Psoas muscle (tissue), 8 donors: Measurements from ENCODE around the gene SPRY2. TPM values are rescaled to one million over a fixed set of nuclear protein-coding genes. Genes with fewer than 3 reads are reported as not detected.
A peak's percentile ranks its signal among the peaks of the same experiment; 100 is the strongest.

Experiments used
- ATAC-seq, 4 donors: fragments of 200-7000 bp; cut with Tn5 transposase; one replicate each; pipeline ENCODE4 v1.9.1; 2020; ENCODE audit warnings: moderate library complexity in 3 of 4, mild to moderate bottlenecking in 2 of 4
- DNase-seq, 2 donors: peaks; one replicate each; pipeline ENCODE4 v3.0.0-alpha.2; 2020
- H3K27ac ChIP-seq: fragments of 200-600 bp; one replicate; pipeline ENCODE4 v1.8.0; 2022
- H3K27me3 ChIP-seq, 3 donors: fragments of 200-600 bp in 1 of 3; one replicate each; pipeline versions ENCODE4 v1.6.1 to v1.8.0; 2013 to 2022; ENCODE audit warnings: low read length in 2 of 3, mild to moderate bottlenecking in 2 of 3, moderate library complexity in 1 of 3; ENCODE audit not compliant: insufficient read depth in 3 of 3
- H3K36me3 ChIP-seq, 2 donors: fragments of 200-600 bp in 1 of 2; one replicate each; pipeline versions ENCODE4 v1.6.1 to v1.8.0; 2013 to 2022; ENCODE audit warnings: low read depth in 1 of 2, mild to moderate bottlenecking in 1 of 2, moderate library complexity in 1 of 2; ENCODE audit not compliant: insufficient read depth in 1 of 2
- H3K4me1 ChIP-seq: fragments of 200-600 bp; one replicate; pipeline ENCODE4 v1.8.0; 2022
- H3K4me3 ChIP-seq: fragments of 200-600 bp; one replicate; pipeline ENCODE4 v1.8.0; 2022; ENCODE audit warnings: mild to moderate bottlenecking
- H3K9me3 ChIP-seq: fragments of 200-600 bp; one replicate; pipeline ENCODE4 v1.8.0; 2022
- WGBS, 3 donors: extraction: QIAGEN DNeasy Blood & Tissue Kit; methylation state at CpG; one replicate each; pipeline versions ENCODE4 v1.1.6 to v1.1.7; 2013; 5-methylcytosine and 5-hydroxymethylcytosine counted together
- intact Hi-C, 2 donors: fragments of 100-400 bp; cut with DNase I; formaldehyde crosslinking; loops; one replicate each; pipeline versions ENCODE4 v1.11.0 to v1.14.2; 2022
- polyA plus RNA-seq, 3 donors: library from polyadenylated mRNA; stranded (reverse); fragments of 200-250 nt; gene quantifications; one replicate each; pipeline ENCODE4 v1.2.3, GENCODE V29; 2013
- total RNA-seq, 4 donors: library from RNA; stranded (reverse); fragmentation: NEBNext Ultra II Directional in 2 of 4; extraction: Animal tissue kit (Norgen Biotek cat#: 25700) in 2 of 4; gene quantifications; one replicate each; pipeline versions ENCODE4 v1.2.1 to v1.2.4, GENCODE V29; 2021 to 2023
- TF ChIP-seq, protein P1 (sequence below): fragments of 200-600 bp; IDR thresholded peaks from one replicate; pipeline ENCODE4 v1.8.0; 2022; ENCODE audit warnings: antibody characterized with exemption
- donor health status: healthy with polysubstance abuse.
- donor health status: DM: no; HTN: no; CAD: no; lungs with moderate emphysema.
- donor health status: Bipolar disorder and iron deficiency.
- donor health status: healthy.
- donor health status: DM: yes; HTN: yes; CAD: no.
- donor health status: DM: no; HTN: no; CAD: no.
- donor health status: DM: no; HTN: no; CAD: no.
- donor health status: DM: yes; HTN: yes; CAD: no.

Gene SPRY2
- total and polyA plus RNA-seq, 7 donors: 15.2 to 171 (median 26.5) TPM

DNA sequence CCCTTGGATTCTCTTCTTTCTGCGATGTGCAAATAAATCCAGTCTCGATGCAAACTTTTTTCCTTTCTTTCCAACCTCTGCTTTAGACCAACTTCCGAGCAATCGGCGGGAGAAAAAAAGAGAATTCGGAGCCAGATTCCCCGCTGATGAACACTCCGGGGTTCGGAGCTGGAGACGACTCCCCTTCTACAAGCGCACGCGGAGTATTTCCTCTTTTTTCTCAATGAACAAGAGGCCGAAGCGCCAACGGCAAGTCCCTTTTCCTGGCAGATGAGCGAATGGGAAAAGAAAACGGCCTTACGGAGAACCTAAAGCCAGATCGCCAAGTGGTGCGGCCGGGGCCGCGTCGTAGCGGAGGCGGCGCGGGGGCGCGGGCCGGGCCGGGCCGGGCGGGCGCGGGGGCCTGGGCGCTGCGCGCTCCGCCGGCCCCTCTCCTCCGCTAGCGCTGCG lies 250 bp downstream of the SPRY2 start:
- 0 to 1% (median 0%) methylated on average over 42 to 45 of the region's 45 CpGs for WGBS, 3 donors
- Histone ChIP-seq H3K27ac (peak overlapping the region; percentile 99), H3K4me1 (peaks cover 32% of the 10 kb centered on the region), H3K27me3 (no peaks in the 10 kb centered on the region), H3K36me3 (peaks cover 4 to 21% of the 10 kb centered on the region in 2 donors), H3K4me3 (peak overlapping the region; percentile 98), H3K9me3 (no peaks in the 10 kb centered on the region)
- DNase-seq: no peak
- peak in 1 of 4 donors; percentile 43 for ATAC-seq
- intact Hi-C loops: loop anchor here in 1 of 2 donors (5.0 kb wide), 4 partner anchors 563 to 678 kb away; no protein-coding TSS in a partner anchor
- TF ChIP-seq, protein P1, sequence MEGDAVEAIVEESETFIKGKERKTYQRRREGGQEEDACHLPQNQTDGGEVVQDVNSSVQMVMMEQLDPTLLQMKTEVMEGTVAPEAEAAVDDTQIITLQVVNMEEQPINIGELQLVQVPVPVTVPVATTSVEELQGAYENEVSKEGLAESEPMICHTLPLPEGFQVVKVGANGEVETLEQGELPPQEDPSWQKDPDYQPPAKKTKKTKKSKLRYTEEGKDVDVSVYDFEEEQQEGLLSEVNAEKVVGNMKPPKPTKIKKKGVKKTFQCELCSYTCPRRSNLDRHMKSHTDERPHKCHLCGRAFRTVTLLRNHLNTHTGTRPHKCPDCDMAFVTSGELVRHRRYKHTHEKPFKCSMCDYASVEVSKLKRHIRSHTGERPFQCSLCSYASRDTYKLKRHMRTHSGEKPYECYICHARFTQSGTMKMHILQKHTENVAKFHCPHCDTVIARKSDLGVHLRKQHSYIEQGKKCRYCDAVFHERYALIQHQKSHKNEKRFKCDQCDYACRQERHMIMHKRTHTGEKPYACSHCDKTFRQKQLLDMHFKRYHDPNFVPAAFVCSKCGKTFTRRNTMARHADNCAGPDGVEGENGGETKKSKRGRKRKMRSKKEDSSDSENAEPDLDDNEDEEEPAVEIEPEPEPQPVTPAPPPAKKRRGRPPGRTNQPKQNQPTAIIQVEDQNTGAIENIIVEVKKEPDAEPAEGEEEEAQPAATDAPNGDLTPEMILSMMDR: no peak

DNA sequence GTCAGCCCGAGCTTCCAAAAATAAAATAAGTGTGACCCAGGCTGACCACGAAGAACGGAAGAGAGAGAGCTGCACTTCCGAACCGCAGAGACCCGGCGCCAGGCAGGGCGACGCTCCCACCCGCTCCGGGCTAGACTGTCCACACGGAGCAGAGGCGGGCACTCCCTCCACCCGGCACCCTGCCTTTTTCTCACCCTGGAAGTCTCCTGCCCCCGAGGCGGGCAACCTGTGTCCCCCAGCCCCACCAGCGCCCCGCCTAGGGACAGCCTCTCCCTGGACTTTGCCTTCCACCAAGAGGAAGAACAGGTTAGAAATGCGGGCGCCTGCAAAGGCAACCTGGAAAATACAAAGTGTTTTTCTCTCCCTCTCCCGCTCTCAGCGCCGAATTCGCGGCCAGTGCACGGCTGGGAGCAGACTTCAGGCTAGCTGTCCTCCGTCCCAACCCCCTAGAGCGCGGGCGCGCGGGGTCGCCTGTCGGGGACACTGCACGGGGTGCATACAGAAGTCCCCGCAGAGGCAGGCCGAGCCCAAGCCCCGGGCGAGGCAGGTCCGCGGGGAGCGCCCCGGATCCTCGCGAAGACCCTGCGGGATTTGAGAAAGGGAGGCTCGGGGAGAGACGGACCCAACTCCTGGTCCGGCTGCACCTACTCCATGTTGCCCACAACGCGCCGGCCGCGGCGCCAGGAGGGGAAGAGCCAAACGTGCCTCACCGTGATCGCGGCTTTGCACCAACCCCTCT lies 845 bp downstream of the SPRY2 start:
- ATAC-seq (peak; percentile 33 to 53 (median 38)), DNase-seq (peak; percentile 55 to 74)
- Histone ChIP-seq H3K36me3 (peaks cover 4 to 27% of the 10 kb centered on the region in 2 donors), H3K9me3 (no peaks in the 10 kb centered on the region), H3K4me3 (peak overlapping the region; percentile 98), H3K4me1 (peaks cover 38% of the 10 kb centered on the region), H3K27me3 (no peaks in the 10 kb centered on the region), H3K27ac (peak overlapping the region; percentile 99)
- 0 to 1% (median 1%) methylated on average over 57 to 59 of the region's 59 CpGs for WGBS, 3 donors
- intact Hi-C loops: loop anchor here (2.0 to 5.0 kb wide), 7 partner anchors 208 to 933 kb away; partner anchors contain the start of gene RBM26 (in 1 of the 2)
- TF ChIP-seq, protein P1: no peak

DNA sequence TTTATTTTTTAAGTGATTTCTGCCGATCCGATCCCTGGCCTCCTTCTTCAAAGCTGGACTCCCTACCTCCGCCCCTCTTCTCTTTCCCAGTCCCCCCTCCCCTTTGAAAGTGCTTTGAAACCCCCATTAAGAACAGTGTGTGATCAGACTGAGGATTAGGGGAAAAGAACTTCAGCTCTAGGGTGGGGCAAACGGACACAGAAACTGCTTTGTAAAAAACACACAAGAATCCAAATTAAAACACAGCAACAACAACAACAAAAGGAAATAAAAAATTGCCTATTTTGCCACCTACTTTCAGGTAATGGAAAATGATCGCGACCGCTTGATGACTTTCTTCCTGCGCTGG lies 1.4 kb downstream of the SPRY2 start:
- H3K36me3 ChIP-seq: peaks cover 4 to 33% of the 10 kb centered on the region in 2 donors
- H3K9me3 ChIP-seq: no peaks in the 10 kb centered on the region
- DNase-seq (no peak), ATAC-seq (no peak)
- peaks cover 43% of the 10 kb centered on the region for H3K4me1 ChIP-seq
- peak overlapping the region; percentile 99 for H3K27ac ChIP-seq
- no peaks in the 10 kb centered on the region for H3K27me3 ChIP-seq
- 0 to 1% (median 0%) methylated on average over 8 of the region's 8 CpGs for WGBS, 3 donors
- intact Hi-C loops: loop anchor here (2.0 to 5.0 kb wide), 3 partner anchors 207 to 932 kb away; partner anchors contain the start of gene RBM26 (in 1 of the 2)
- TF ChIP-seq, protein P1: no peak
- H3K4me3 ChIP-seq: peak overlapping the region; percentile 98

DNA sequence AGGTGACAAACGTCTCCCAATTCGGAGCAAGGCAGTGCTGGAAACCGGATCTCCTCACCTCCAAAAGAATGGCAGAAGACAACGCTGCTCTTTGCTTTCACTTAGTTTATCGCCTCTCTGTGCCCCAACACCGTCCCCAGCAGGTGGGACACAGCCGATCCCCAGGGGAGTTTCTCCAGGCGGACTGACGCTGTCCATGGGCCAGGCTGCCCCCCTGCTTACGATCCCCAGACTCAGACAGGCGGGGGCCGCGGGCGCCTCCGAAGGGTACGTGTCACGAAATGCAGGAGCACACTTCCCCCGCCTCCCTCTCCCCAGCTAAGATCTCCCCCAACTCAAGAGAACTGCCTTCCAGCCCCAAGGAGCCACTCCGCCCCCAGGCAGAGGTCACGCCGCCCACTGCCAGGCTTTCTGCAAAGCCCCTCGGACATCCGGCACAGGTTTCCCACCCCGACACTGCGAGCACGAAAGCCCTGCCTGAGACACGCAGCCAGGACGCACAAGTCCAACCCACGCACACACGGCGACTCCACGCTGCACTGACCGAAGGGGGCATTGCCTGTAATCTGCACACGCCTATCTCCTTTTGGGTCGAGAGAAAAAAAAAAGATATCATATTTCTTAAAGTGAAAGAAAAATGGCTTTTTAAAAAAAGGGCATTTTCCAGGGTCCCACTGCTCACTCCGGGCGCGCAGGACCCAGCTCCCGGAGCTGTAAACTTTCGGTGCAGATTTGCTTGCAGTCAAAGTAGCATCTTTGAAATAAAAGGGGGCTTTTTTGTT lies 2.0 kb downstream of the SPRY2 start:
- Histone ChIP-seq H3K27me3 (no peaks in the 10 kb centered on the region), H3K27ac (peak overlapping the region; percentile 99), H3K4me1 (peaks cover 46% of the 10 kb centered on the region), H3K9me3 (no peaks in the 10 kb centered on the region), H3K4me3 (peak overlapping the region; percentile 98), H3K36me3 (peaks cover 4 to 37% of the 10 kb centered on the region in 2 donors)
- TF ChIP-seq, protein P1: peak; percentile 13
- intact Hi-C loops: loop anchor here (2.0 to 5.0 kb wide), 3 partner anchors 207 to 932 kb away; partner anchors contain the start of gene RBM26 (in 1 of the 2)
- 0% methylated on average over 39 to 40 of the region's 40 CpGs for WGBS, 3 donors
- peak; percentile 78 to 89 for DNase-seq
- ATAC-seq: peak; percentile 46 to 63 (median 53)
